Smooth muscle cell of bladder (primary cell): ENCODE measurements around the gene TRPM1. TPM values are rescaled to one million over a fixed set of nuclear protein-coding genes. Genes with fewer than 3 reads are reported as not detected.

ENCODE experiments used
- total RNA-seq: library from RNA; depleted of rRNA; stranded (reverse); fragments of >200 nt; gene quantifications from 2 replicates; pipeline ENCODE4 v1.2.3, GENCODE V29; 2014

Gene TRPM1
- total RNA-seq = not detected in 2 replicates

GRCh38 chr15:31101262-31102038 is at the start of gene TRPM1:
TRPM1 (minus strand) TSS chr15:31101725; CDS start chr15:31081355, 20,370 bp downstream.

GRCh38 chr15:30991255-30992235 is 110.0 kb downstream of the TRPM1 start, which contains the start of gene MTMR10:
MTMR10 (minus strand) TSS chr15:30991628; CDS start chr15:30991506, 122 bp downstream.

Other genes starting within 250 kb of the TRPM1 start
- 13.7 and 16.1 TPM in 2 replicates for gene FAN1, start 197.8 kb downstream of the TRPM1 start, total RNA-seq
- gene MTMR10, start 110.1 kb downstream of the TRPM1 start, total RNA-seq = 11.5 and 14.2 TPM in 2 replicates
- gene KLF13, start 225.1 kb upstream of the TRPM1 start, total RNA-seq = 14.5 and 17.2 TPM in 2 replicates